A549 (cell line): ENCODE results near the gene CARD19.

Experiments
- CTCF ChIP-seq: fragments of >200 bp; sonication (Bioruptor Twin); formaldehyde crosslinking; IDR thresholded peaks from 3 replicates; pipeline ENCODE4 v1.5.1; 2016
- HOXA7 ChIP-seq: fragments of 250-450 bp; sonication (Bioruptor Pico); IDR thresholded peaks from 2 replicates; pipeline ENCODE4 v1.5.0; 2020; ENCODE audit warnings: mild to moderate bottlenecking, moderate library complexity
- NFE2L2 ChIP-seq: fragments of 150-350 bp; conservative IDR thresholded peaks from 2 replicates; pipeline ENCODE4 v1.6.1; 2014; ENCODE audit warnings: low read length
- NPAS2 ChIP-seq: fragments of 250-450 bp; sonication (Bioruptor Pico); IDR thresholded peaks from 2 replicates; pipeline ENCODE4 v1.8.0; 2022; ENCODE audit warnings: mild to moderate bottlenecking, moderate library complexity, borderline replicate concordance
- NR3C1 ChIP-seq: fragments of >200 bp; sonication (Bioruptor Twin); formaldehyde crosslinking; IDR thresholded peaks from 3 replicates; pipeline ENCODE4 v1.6.1; 2017
- RAD21 ChIP-seq, 2 experiments: fragments of >200 bp in 1 of 2; sonication (Bioruptor Twin) in 1 of 2; formaldehyde crosslinking in 1 of 2; IDR thresholded peaks in 1 of 2; conservative IDR thresholded peaks in 1 of 2; 2 replicates in 1 of 2; 3 replicates in 1 of 2; pipeline ENCODE4 v1.6.1; 2012 to 2018; ENCODE audit warnings: inconsistent platforms in 1 of 2
- RFX5 ChIP-seq: fragments of 450-650 bp; IDR thresholded peaks from 2 replicates; pipeline ENCODE4 v1.7.1; 2014; ENCODE audit warnings: antibody characterized with exemption, mild to moderate bottlenecking, moderate library complexity

- TF ChIP-seq NFE2L2 (no peak), NR3C1 (no peak), NPAS2 (no peak), CTCF (no peak), RAD21 (conservative IDR thresholded peaks at IDR 0.05 in 1 of 2, IDR thresholded peaks at IDR 0.05 in 1 of 2) (no peak), RFX5 (no peak), HOXA7 (CRISPR knock-in tag) (no peak)
Measured at GRCh38 chr9:93134740-93135444, 38.9 kb downstream of the CARD19 start.
